H1 (cell line): ENCODE results near the gene ROS1. TPM values are rescaled to one million over a fixed set of nuclear protein-coding genes. Genes with fewer than 3 reads are reported as not detected.
A peak's percentile ranks its signal among the peaks of the same experiment; 100 is the strongest.

Experiments used
- CTCF ChIA-PET: fragments of 300-600 bp; sonication (Branson Sonifier 250); formaldehyde crosslinking; loops from one replicate; lab custom pipeline; 2021; ENCODE audit not compliant: partially characterized antibody; lab: Charles Lee
- POLR2A ChIA-PET: fragments of 300-600 bp; sonication (Branson Sonifier 250); formaldehyde crosslinking; loops from one replicate; lab custom pipeline; 2021; ENCODE audit warnings: inconsistent platforms; ENCODE audit not compliant: partially characterized antibody; lab: Charles Lee
- DNase-seq, 2 experiments: peaks; one replicate each; pipeline versions ENCODE4 v3.0.0 to v3.0.0-alpha.2; 2010 to 2022; ENCODE audit warnings: low spot score in 2 of 2, low read depth in 1 of 2, mixed read lengths in 1 of 2
- FAIRE-seq: peaks from 2 replicates; lab custom pipeline; 2011; peaks lifted over from hg19 to GRCh38; lab: Jason Lieb, UNC
- H2AFZ ChIP-seq: 2 replicates; pipeline ENCODE4 v1.8.1; 2012; ENCODE audit warnings: low read length, inconsistent platforms
- H2AK5ac ChIP-seq: 2 replicates; pipeline ENCODE4 v1.6.1; 2013; ENCODE audit warnings: low read depth, low read length
- H2BK120ac ChIP-seq: replicated peaks from 2 replicates; pipeline ENCODE3; 2013; ENCODE audit warnings: low read depth, low read length, inconsistent platforms
- H2BK12ac ChIP-seq: 2 replicates; pipeline ENCODE4 v1.6.1; 2013; ENCODE audit warnings: low read depth, low read length
- H2BK15ac ChIP-seq: 2 replicates; pipeline ENCODE4 v1.6.1; 2013; ENCODE audit warnings: low read length
- H2BK20ac ChIP-seq: 2 replicates; pipeline ENCODE4 v1.6.1; 2013; ENCODE audit warnings: low read length
- H2BK5ac ChIP-seq: 2 replicates; pipeline ENCODE4 v1.6.1; 2013; ENCODE audit warnings: low read depth, low read length
- H3K14ac ChIP-seq: 2 replicates; pipeline ENCODE4 v1.6.1; 2013; ENCODE audit warnings: inconsistent platforms; ENCODE audit not compliant: insufficient read length
- H3K18ac ChIP-seq: 2 replicates; pipeline ENCODE4 v1.6.1; 2013; ENCODE audit warnings: low read length; ENCODE audit errors: extremely low read depth
- H3K23ac ChIP-seq: 2 replicates; pipeline ENCODE4 v1.6.1; 2013; ENCODE audit warnings: inconsistent platforms; ENCODE audit not compliant: insufficient read length
- H3K23me2 ChIP-seq: 2 replicates; pipeline ENCODE4 v1.6.1; 2013; ENCODE audit warnings: low read depth, low read length
- H3K27ac ChIP-seq: 2 replicates; pipeline ENCODE4 v1.6.1; 2011; ENCODE audit warnings: low read depth, low read length, inconsistent platforms
- H3K27me3 ChIP-seq, 4 experiments: replicated peaks in 1 of 4; 1 replicate in 1 of 4; 2 replicates in 3 of 4; pipeline versions ENCODE4 v1.6.1 to v1.8.1; 2011 to 2013; ENCODE audit warnings: low read length in 3 of 4, mild to moderate bottlenecking in 3 of 4, inconsistent platforms in 2 of 4, mixed read lengths in 2 of 4, moderate library complexity in 1 of 4; ENCODE audit not compliant: control insufficient read depth in 3 of 4, insufficient read depth in 3 of 4; ENCODE audit errors: extremely low read depth in 1 of 4
- H3K36me3 ChIP-seq, 4 experiments: 2 replicates each; pipeline versions ENCODE4 v1.6.1 to v1.8.1; 2011 to 2013; ENCODE audit warnings: mild to moderate bottlenecking in 4 of 4, low read length in 3 of 4, moderate library complexity in 2 of 4, control low read depth in 1 of 4, inconsistent platforms in 1 of 4; ENCODE audit not compliant: insufficient read depth in 4 of 4, control insufficient read depth in 2 of 4
- H3K4ac ChIP-seq: replicated peaks from 2 replicates; pipeline ENCODE3; 2013; ENCODE audit warnings: low read length, low read depth, mixed read lengths, inconsistent platforms; ENCODE audit not compliant: insufficient read length
- H3K4me1 ChIP-seq, 4 experiments: replicated peaks in 1 of 4; 1 replicate in 1 of 4; 2 replicates in 3 of 4; pipeline versions ENCODE4 v1.6.1 to v1.8.1; 2011 to 2013; ENCODE audit warnings: low read length in 3 of 4, inconsistent platforms in 2 of 4, mixed read lengths in 1 of 4; ENCODE audit not compliant: insufficient read depth in 4 of 4, control insufficient read depth in 3 of 4
- H3K4me2 ChIP-seq, 2 experiments: 2 replicates each; pipeline versions ENCODE4 v1.6.1 to v1.8.1; 2011 to 2013; ENCODE audit warnings: low read depth in 2 of 2, low read length in 2 of 2, control low read depth in 1 of 2, inconsistent platforms in 1 of 2, mild to moderate bottlenecking in 1 of 2; ENCODE audit not compliant: insufficient read depth in 1 of 2
- H3K4me3 ChIP-seq, 4 experiments: fragments of 200-600, 300-600 bp in 1 of 4; sonication (generic), shearing (Covaris generic), sonication (Bioruptor Twin) in 1 of 4; 2 replicates each; pipeline versions ENCODE4 v1.5.1 to v1.8.1; 2011 to 2016; ENCODE audit warnings: low read length in 4 of 4, low read depth in 3 of 4, control low read depth in 2 of 4, inconsistent platforms in 2 of 4, mild to moderate bottlenecking in 2 of 4, mixed read lengths in 1 of 4, moderate library complexity in 1 of 4; ENCODE audit not compliant: insufficient read depth in 2 of 4; ENCODE audit errors: extremely low read depth in 1 of 4
- H3K56ac ChIP-seq: replicated peaks from 2 replicates; pipeline ENCODE3; 2013; ENCODE audit warnings: low read depth, mild to moderate bottlenecking, mixed read lengths, low read length, inconsistent platforms; ENCODE audit not compliant: insufficient read length
- H3K79me1 ChIP-seq: 2 replicates; pipeline ENCODE4 v1.6.1; 2013; ENCODE audit warnings: low read depth, low read length, control low read depth
- H3K79me2 ChIP-seq, 2 experiments: 2 replicates each; pipeline versions ENCODE4 v1.6.1 to v1.8.1; 2012 to 2013; ENCODE audit warnings: low read length in 2 of 2, mild to moderate bottlenecking in 2 of 2, inconsistent platforms in 1 of 2; ENCODE audit not compliant: insufficient read depth in 2 of 2, control insufficient read depth in 1 of 2
- H3K9ac ChIP-seq, 4 experiments: replicated peaks in 1 of 4; 1 replicate in 1 of 4; 2 replicates in 3 of 4; pipeline versions ENCODE4 v1.6.1 to v1.8.1; 2011 to 2013; ENCODE audit warnings: low read depth in 3 of 4, low read length in 3 of 4, control low read depth in 2 of 4, mild to moderate bottlenecking in 2 of 4, moderate library complexity in 2 of 4, inconsistent platforms in 1 of 4; ENCODE audit errors: extremely low read depth in 1 of 4
- H3K9me3 ChIP-seq, 2 experiments: 2 replicates each; pipeline versions ENCODE4 v1.6.1 to v1.8.1; 2012 to 2013; ENCODE audit warnings: mild to moderate bottlenecking in 2 of 2, moderate library complexity in 2 of 2, control low read depth in 1 of 2, inconsistent platforms in 1 of 2, low read depth in 1 of 2, low read length in 1 of 2, mixed read lengths in 1 of 2; ENCODE audit not compliant: insufficient read depth in 2 of 2
- H4K20me1 ChIP-seq, 2 experiments: replicated peaks in 1 of 2; 2 replicates each; pipeline versions ENCODE3 to v1.8.1; 2011 to 2013; ENCODE audit warnings: inconsistent platforms in 2 of 2, low read length in 2 of 2, mild to moderate bottlenecking in 1 of 2; ENCODE audit not compliant: insufficient read depth in 2 of 2, control insufficient read depth in 1 of 2
- H4K5ac ChIP-seq: 2 replicates; pipeline ENCODE4 v1.6.1; 2013; ENCODE audit warnings: low read length, low read depth, mixed read lengths, inconsistent platforms; ENCODE audit not compliant: insufficient read length
- H4K8ac ChIP-seq: 2 replicates; pipeline ENCODE4 v1.8.0; 2013; ENCODE audit warnings: mild to moderate bottlenecking, moderate library complexity, low read length, inconsistent platforms; ENCODE audit not compliant: insufficient read depth; ENCODE audit errors: extremely low read depth
- H4K91ac ChIP-seq: replicated peaks from 2 replicates; pipeline ENCODE3; 2013; ENCODE audit warnings: low read length, mixed read lengths, inconsistent platforms; ENCODE audit not compliant: insufficient read length
- CBX8 ChIP-seq: fragments of 300-800, 300-1000 bp; sonication (generic); IDR thresholded peaks from 2 replicates; pipeline ENCODE4 v1.7.1; 2016; ENCODE audit warnings: low read depth, low read length, borderline replicate concordance
- WGBS, 2 experiments: shearing (Covaris generic) in 1 of 2; methylation state at CpG; one replicate each; pipeline versions ENCODE4 v1.1.6 to v1.1.7; 2013 to 2015; ENCODE audit warnings: low lambda C conversion rate in 2 of 2, mixed read lengths in 2 of 2, inconsistent platforms in 1 of 2, low coverage in 1 of 2, missing lambda C conversion rate in 1 of 2; ENCODE audit not compliant: insufficient replicate concordance in 2 of 2, insufficient coverage in 1 of 2, insufficient read length in 1 of 2; ENCODE audit errors: extremely low coverage in 1 of 2, missing lambda C conversion rate in 1 of 2; 5-methylcytosine and 5-hydroxymethylcytosine counted together
- polyA plus RNA-seq, 7 experiments: library from polyadenylated mRNA; depleted of rRNA in 3 of 7; stranded (reverse) in 5 of 7; unstranded in 2 of 7; fragments of >200 nt in 5 of 7; fragments of 200-250 nt in 2 of 7; gene quantifications; 1 replicate in 5 of 7; 2 replicates in 1 of 7; 4 replicates in 1 of 7; pipeline versions ENCODE4 v1.2.1 to v1.2.3, GENCODE V29; 2011 to 2013; ENCODE audit warnings: missing spikeins in 2 of 7, mixed read lengths in 2 of 7
- total RNA-seq: library from RNA; stranded (reverse); fragmentation: NEBNext Ultra II Directional; extraction: Animal tissue kit (Norgen Biotek cat#: 25700); gene quantifications from 2 replicates; pipeline ENCODE4 v1.2.1, GENCODE V29; 2021
- TF ChIP-seq, protein P1 (sequence below): IDR thresholded peaks from 2 replicates; pipeline ENCODE4 v1.6.1; 2011; ENCODE audit warnings: low read depth, mild to moderate bottlenecking, low read length; ENCODE audit not compliant: insufficient read depth

Gene ROS1
- total and polyA plus RNA-seq, 2 of the 8 experiments (the other 6 are each of a cell fraction or from before 2014, with no cell fraction given) = not detected

DNA sequence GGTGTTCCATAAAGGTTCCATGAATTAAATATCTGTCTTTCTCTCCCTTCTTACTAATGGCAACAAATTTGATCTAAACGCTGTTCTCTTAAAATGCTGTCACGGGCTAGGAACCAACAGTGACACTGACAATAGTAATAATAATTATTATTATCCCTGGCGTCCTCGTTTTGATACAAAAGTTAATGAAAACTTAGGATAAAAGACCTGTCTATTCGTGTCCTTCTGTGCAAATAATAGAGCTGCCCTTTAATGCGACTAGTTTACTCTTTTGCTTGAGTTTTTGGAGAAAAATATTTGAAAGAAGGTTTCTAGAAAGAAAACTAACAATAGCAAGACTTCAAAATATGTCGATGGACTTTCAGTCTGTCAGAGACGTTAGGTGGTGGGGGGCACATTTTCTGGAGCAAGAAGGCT, 156.1 kb downstream of the ROS1 start:
- no peak overlapping the region for H2BK15ac ChIP-seq
- ChIA-PET CTCF (interaction anchor here (0.8 to 4.5 kb wide), 8 partner anchors 9 to 327 kb away, joined by 3 to 20 read pairs (median 4); no protein-coding TSS in a partner anchor), POLR2A (no interaction called here)
- no peak overlapping the region for H4K8ac ChIP-seq
- no peaks in the 10 kb centered on the region for H3K36me3 ChIP-seq
- H3K4me3 ChIP-seq = peak overlapping the region; percentile 25 to 64 (median 44); a peak in 6 of 8 replicates
- H2BK120ac ChIP-seq = no peak overlapping the region
- no peak overlapping the region for H4K91ac ChIP-seq
- H4K20me1 ChIP-seq = peaks cover 2 to 11% of the 10 kb centered on the region in 2 experiments
- peaks cover 65 to 87% (median 80%) of the 10 kb centered on the region in 4 experiments for H3K27me3 ChIP-seq
- H3K79me2 ChIP-seq = no peaks in the 10 kb centered on the region
- no peak overlapping the region for H2AK5ac ChIP-seq
- H2BK5ac ChIP-seq = no peak overlapping the region
- H3K14ac ChIP-seq = no peak overlapping the region
- DNase-seq (no peak), FAIRE-seq (no peak)
- no peak overlapping the region for H3K56ac ChIP-seq
- H3K27ac ChIP-seq = no peak overlapping the region
- TF ChIP-seq, protein P1, sequence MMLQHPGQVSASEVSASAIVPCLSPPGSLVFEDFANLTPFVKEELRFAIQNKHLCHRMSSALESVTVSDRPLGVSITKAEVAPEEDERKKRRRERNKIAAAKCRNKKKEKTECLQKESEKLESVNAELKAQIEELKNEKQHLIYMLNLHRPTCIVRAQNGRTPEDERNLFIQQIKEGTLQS = no peak
- TF ChIP-seq CBX8 = peak; percentile 70; the same call in 1 of the 2 replicates
- WGBS, 2 experiments = 14% methylated on average over 8 of the region's 8 CpGs; no CpG with 5 or more reads in 1 of the 2 experiments
- H3K23me2 ChIP-seq = peaks cover 17% of the 10 kb centered on the region; the same call in 1 of the 2 replicates
- H3K4me1 ChIP-seq = peaks cover 0 to 17% (median 4%) of the 10 kb centered on the region in 4 experiments; a peak in 4 of 7 replicates
- no peak overlapping the region for H3K9ac ChIP-seq
- H3K79me1 ChIP-seq = no peaks in the 10 kb centered on the region
- peak overlapping the region; percentile 72 to 96 for H3K4me2 ChIP-seq
- H3K4ac ChIP-seq = no peak overlapping the region
- no peak overlapping the region for H3K18ac ChIP-seq
- no peak overlapping the region for H2AFZ ChIP-seq
- no peak overlapping the region for H2BK12ac ChIP-seq
- no peak overlapping the region for H3K23ac ChIP-seq
- no peaks in the 10 kb centered on the region for H3K9me3 ChIP-seq
- H4K5ac ChIP-seq = no peak overlapping the region
- H2BK20ac ChIP-seq = no peak overlapping the region
